GM18909 (cell line): ENCODE results near the gene PIGU.
"Not testable (repeated sequence)": the region's sequence is repeated elsewhere in the genome, so short reads cannot be mapped to it uniquely, and the experiment has no call there.

ENCODE experiments used
- ATAC-seq: cut with Tn5 transposase; IDR thresholded peaks from one replicate; pipeline ENCODE4 v1.9.1; 2021; ENCODE audit warnings: mild to moderate bottlenecking; ENCODE audit not compliant: unreplicated experiment, poor library complexity

Gene PIGU

GRCh38 chr20:34626992-34627391 lies 49.9 kb downstream of the PIGU start:
- no peak for ATAC-seq

GRCh38 chr20:34624629-34625028 lies 52.3 kb downstream of the PIGU start:
- ATAC-seq: no peak

DNA sequence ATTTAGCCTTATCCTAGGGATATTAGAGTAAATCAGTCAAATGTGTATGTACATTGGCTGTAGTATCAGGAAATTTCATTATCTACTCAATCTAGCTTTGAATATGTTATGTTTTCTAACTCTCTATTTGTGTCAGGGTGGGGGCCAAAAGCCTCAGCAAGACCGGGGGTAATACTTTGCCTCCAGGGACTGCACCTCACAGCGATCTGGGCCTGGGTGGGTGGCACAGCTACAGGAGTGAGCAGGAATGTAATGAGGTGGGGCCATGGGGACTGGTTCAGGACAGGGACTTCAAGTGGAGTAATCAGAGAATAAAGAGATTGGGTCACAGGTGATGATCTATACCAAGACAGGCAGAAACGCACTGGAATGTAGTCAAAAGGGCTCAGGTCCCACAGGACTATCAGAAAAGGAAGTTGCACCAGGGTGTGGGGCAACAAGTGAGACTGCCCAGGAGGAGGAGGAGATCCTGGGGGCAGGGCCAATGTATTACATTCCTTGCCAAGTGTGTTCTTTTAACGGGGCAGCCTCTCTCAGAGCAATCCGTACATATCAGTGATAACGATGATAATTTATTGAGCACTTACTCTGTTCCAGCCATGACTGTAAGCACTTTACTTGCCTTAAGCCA lies 54.0 kb downstream of the PIGU start:
- no peak for ATAC-seq

GRCh38 chr20:34621383-34622367 lies 55.2 kb downstream of the PIGU start:
- ATAC-seq: no peak

DNA sequence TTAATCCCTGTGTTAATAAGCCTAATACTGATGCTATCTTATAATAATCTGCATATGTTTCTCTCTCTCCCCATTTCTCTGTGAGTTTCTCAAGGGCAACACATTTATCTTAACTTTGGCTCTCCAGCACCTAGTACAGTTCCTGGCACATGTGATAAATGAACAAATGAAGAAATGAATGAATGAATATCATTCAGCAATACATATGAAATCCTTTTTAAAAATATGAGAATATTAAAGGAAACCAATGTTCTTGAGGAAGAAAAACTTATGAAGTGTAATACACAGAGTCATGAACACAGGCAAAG lies 55.9 kb downstream of the PIGU start:
- no peak for ATAC-seq

GRCh38 chr20:34618676-34619075 lies 58.2 kb downstream of the PIGU start:
- ATAC-seq: no peak

- not testable (repeated sequence) for ATAC-seq
Measured at GRCh38 chr20:34616913-34617312, 60.0 kb downstream of the PIGU start.

GRCh38 chr20:34615477-34615876 lies 61.4 kb downstream of the PIGU start:
- ATAC-seq: no peak

DNA sequence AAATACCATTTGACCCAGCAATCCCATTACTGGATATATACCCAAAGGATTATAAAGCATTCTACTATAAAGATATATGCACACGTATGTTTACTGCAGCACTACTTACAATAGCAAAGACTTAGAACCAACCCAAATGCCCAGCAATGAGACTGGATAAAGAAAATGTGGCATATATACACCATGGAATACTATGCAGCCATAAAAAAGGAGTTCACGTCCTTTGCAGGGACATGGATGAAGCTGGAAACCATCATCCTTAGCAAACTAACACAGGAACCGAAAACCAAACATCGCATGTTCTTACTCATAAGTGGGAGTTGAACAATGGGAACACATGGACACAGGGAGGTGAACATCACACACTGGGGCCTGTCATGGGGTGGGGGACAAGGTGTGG lies 64.9 kb downstream of the PIGU start:
- ATAC-seq: not testable (repeated sequence)

DNA sequence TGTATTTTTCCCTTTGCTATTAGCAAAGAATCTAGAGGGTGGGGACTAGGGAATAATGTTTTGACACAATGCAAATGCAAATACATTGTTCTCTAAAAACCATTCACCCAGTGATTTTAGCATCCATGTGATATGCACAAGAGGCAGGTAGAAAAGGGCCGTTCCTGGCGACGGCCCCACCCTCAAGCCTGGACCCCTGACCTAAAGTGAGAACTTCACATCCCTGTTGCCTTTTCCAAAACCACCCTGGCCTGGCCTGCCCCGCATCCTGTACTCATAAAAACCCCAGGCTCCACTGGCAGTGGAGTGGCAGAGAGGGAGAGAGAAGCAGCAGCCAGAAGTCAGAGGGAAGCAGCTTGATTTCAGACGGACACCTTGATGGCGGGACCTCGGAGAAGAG lies 69.8 kb downstream of the PIGU start:
- no peak for ATAC-seq

DNA sequence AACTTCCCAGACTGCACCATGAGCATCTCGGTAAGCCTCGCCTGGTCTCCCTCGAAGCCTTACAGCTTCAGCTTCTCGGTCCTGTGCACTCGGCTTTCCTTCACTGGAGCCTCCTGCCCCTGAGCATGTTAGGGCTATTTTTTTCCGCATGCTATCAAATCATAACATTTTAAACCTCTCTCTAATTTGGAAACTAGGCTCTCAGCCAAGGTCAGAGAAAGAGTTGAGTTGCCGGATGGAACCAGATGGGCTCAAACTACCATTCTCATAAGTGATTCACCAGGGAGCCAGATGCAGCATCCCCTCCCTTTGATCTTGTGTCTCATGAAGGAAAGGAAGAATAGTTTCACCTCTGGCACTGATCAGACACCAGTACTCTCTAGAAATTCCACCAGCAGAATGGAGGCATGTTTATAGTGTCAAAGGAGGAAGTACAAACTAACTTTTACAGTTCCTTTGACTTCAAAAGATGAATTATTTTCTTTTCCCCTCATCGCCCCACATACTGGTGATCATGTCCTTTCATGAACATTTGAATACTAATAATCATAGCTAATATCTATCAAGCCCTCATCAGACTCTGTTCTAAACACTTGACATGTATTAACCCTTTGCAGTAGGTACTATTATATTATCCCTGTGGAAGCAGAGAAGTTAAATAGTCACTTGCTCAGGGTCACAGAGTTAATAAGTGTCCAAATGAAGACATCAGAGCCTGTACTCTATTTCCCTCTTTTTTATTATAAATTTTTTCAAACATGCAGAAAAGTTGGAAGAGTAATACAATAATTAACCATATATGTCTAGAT lies 71.7 kb downstream of the PIGU start:
- ATAC-seq: no peak

- no peak for ATAC-seq
Measured at GRCh38 chr20:34600892-34601653, 75.8 kb downstream of the PIGU start.

- ATAC-seq: no peak
Measured at GRCh38 chr20:34595377-34596184, 81.3 kb downstream of the PIGU start.

DNA sequence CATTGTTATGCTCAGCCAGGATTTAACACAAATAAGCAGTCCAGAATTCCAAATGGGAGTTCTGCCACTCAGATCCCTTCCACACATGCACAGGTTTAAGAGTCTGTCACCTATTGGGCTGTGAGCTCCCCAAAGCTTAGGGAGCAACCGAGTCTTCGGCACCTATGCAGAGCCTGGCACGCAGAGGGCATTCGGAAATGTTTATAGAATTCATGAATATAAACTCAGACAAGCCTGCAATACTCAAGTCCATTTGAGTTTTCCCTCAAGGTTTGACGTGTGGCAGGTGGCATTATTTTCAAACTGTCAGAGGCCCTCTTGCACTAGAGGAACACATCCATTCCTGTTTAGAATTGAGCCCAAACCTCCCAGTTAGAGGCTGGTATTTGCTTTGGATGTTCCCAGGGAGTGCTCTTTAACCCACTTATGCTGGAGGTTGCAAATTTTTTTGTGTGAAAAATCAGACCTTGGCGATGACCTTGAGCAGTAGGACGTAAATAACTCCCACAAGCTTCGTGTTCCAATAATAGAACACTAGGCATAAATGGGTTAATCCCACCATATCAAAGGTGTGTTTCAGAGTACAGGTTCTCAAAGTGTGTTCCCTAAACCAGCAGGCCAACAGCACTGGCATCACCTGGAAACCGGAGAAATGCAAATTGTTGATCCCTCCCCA lies 90.3 kb downstream of the PIGU start:
- ATAC-seq: no peak

- ATAC-seq: no peak
Measured at GRCh38 chr20:34585019-34585418, 91.9 kb downstream of the PIGU start.

GRCh38 chr20:34583544-34583943 lies 93.3 kb downstream of the PIGU start:
- no peak for ATAC-seq

DNA sequence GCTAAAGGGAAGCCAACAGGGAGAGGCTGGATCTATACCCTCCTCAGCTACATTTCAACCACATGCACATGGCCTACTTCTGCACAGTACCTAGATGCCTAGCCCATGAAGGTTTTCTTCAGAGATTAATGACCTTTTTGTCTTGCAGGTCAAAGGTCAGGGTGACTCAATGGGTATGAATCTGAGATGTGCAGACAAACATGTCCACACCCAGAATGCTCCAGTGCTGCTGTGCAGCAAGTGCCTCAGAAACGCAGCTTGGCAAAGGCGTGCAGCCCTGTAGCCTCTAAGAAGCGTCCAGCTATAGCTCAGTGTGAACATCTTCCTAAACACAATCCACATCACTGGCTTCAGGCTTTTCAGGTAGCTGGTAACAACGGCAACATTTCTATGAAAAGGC lies 94.0 kb downstream of the PIGU start:
- ATAC-seq: no peak

DNA sequence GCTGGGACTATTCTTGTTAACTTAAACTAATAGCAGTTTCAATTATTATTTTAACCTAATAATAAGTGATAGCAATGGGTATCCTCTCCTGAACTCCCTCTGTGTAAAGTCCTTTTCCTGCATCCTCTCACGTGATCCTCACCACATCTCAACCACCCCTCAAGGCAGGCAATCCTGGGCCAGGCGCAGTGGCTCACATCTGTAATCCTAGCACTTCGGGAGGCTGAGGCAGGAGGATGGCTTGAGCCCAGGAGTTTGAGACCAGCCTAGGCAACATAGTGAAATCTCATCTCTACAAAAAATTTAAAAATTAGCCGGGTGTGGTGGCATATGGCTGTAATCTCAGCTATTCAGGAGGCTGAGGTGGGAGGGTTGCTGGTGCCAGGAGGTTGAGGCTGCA lies 94.7 kb downstream of the PIGU start:
- ATAC-seq: no peak
